Measurements from ENCODE around the gene DVL1.

DNA sequence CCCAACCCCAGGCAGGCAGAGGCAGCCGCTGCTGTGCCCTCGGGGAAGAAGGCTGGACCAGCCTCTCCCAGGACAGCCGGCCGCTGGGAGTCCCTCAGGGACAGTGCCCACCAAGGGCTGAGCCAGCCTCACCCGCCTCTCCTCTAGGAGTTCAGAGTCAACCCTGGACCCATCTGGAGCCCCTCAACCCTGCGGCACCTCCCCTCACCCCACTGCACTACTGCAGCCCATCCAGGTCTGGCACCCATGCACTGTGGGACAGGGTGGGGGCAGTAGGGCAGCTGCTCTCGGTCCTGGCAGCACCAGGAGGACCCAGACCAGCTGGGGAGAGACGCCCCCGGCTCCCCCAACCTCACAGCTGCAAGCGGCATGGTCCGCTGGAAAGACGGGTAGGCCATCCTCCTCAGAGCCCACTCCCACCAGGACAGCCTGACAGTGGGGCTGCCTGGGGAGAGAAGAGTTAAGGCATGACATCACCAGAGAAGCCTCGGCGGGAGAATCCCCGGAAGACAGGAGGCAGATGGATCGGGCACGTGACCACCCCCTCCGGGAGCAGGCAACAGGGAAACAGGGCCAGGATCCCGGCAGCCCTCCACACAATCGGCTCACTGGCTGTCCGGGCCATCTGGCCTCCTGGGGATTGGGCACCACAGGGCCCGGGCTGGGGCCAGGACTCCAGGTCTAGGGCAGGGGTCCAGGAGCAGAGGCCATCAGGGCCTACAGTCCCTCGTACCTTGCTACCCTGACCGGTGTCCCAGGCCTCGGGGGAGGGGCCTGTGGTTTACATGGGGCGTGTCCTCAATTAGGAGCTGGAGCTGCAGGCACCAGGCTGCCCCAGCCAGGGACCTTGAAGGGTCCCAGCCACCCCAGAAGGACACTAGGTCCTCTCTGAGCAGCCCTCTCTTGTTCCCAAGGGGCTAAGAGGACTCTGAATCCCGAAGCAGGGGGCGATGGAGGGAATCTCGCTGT lies 44.6 kb downstream of the DVL1 start:
- TF ChIP-seq CHD4 (IDR thresholded peaks at IDR 0.05) (no peak), SPI1 (IDR thresholded peaks at IDR 0.05; ENCODE audit: borderline replicate concordance, insufficient read depth, low read depth, low read length) (no peak), POLR2A (IDR thresholded peaks at IDR 0.05; ENCODE audit: low read depth, low read length) (no peak), POLR2AphosphoS5 (IDR thresholded peaks at IDR 0.05; ENCODE audit: low read length) (no peak), CTCF (IDR thresholded peaks at IDR 0.05 in 2 of 3, conservative IDR thresholded peaks at IDR 0.05 in 1 of 3; ENCODE audit: control insufficient read depth in 2 of 3, extremely low read depth in 1 of 3, insufficient read depth in 1 of 3, low read depth in 3 of 3, low read length in 3 of 3) (no peak), MEF2B (IDR thresholded peaks at IDR 0.05; ENCODE audit: partially characterized antibody, poor library complexity, severe bottlenecking) (no peak), EZH2 (IDR thresholded peaks at IDR 0.05; ENCODE audit: borderline replicate concordance, control insufficient read depth, low read depth, low read length) (no peak)
